ENCODE data around the gene PIEZO1. TPM values are rescaled to one million over a fixed set of nuclear protein-coding genes. Genes with fewer than 3 reads are reported as not detected.

PIEZO1 gene
- total and polyA plus RNA-seq, 10 of the 15 experiments (the other 5 are each of a cell fraction or from before 2014, with no cell fraction given), result 1.3 to 169 (median 33.4) TPM

GRCh38 chr16:88763502-88764053, 21.4 kb downstream of the PIEZO1 start (continued):
- no peak for TF ChIP-seq ZBTB40 (IDR thresholded peaks at IDR 0.05; ENCODE audit: borderline replicate concordance)
- TF ChIP-seq ZNF622 (IDR thresholded peaks at IDR 0.05), result no peak
- no peak for TF ChIP-seq PBX3 (IDR thresholded peaks at IDR 0.05; ENCODE audit: insufficient replicate concordance, low read depth, low read length)
- no peak for TF ChIP-seq ZNF687 (IDR thresholded peaks at IDR 0.05)
- no peak for TF ChIP-seq CBX5 (IDR thresholded peaks at IDR 0.05; ENCODE audit: low read depth)
- TF ChIP-seq PKNOX1 (IDR thresholded peaks at IDR 0.05), result no peak
- TF ChIP-seq STAT3 (IDR thresholded peaks at IDR 0.05; ENCODE audit: low read depth, low read length), result no peak

All from GM12878 (cell line).